Measurements from ENCODE around the gene SYTL3.

SYTL3 gene

GRCh38 chr6:158755636-158756035 is 105.8 kb downstream of the SYTL3 start:
- no peak overlapping the region for H3K4me3 ChIP-seq (ENCODE audit: control insufficient read depth, low read depth, low read length)
- DNase-seq (ENCODE audit: low read depth), result no peak
- TF ChIP-seq CTCF (conservative IDR thresholded peaks at IDR 0.05; ENCODE audit: control insufficient read depth, insufficient read depth, low read depth, low read length), result no peak

- no peak for DNase-seq (ENCODE audit: low read depth)
- no peak overlapping the region for H3K4me3 ChIP-seq (ENCODE audit: control insufficient read depth, low read depth, low read length)
- no peak for TF ChIP-seq CTCF (conservative IDR thresholded peaks at IDR 0.05; ENCODE audit: control insufficient read depth, insufficient read depth, low read depth, low read length)
These were observed 106.3 kb downstream of the SYTL3 start for GRCh38 chr6:158756126-158756525.

- no peak for DNase-seq (ENCODE audit: low read depth)
- no peak for TF ChIP-seq CTCF (conservative IDR thresholded peaks at IDR 0.05; ENCODE audit: control insufficient read depth, insufficient read depth, low read depth, low read length)
- no peak overlapping the region for H3K4me3 ChIP-seq (ENCODE audit: control insufficient read depth, low read depth, low read length)
These were observed 107.3 kb downstream of the SYTL3 start for GRCh38 chr6:158756977-158757752.

- DNase-seq (ENCODE audit: low read depth), result no peak
- TF ChIP-seq CTCF (conservative IDR thresholded peaks at IDR 0.05; ENCODE audit: control insufficient read depth, insufficient read depth, low read depth, low read length), result no peak
- no peak overlapping the region for H3K4me3 ChIP-seq (ENCODE audit: control insufficient read depth, low read depth, low read length)
These were observed 107.9 kb downstream of the SYTL3 start for GRCh38 chr6:158757753-158758090.

- TF ChIP-seq CTCF (conservative IDR thresholded peaks at IDR 0.05; ENCODE audit: control insufficient read depth, insufficient read depth, low read depth, low read length), result no peak
- DNase-seq (ENCODE audit: low read depth), result no peak
- no peak overlapping the region for H3K4me3 ChIP-seq (ENCODE audit: control insufficient read depth, low read depth, low read length)
These were observed 108.6 kb downstream of the SYTL3 start for GRCh38 chr6:158758451-158758860.

GRCh38 chr6:158758941-158759479 is 109.2 kb downstream of the SYTL3 start:
- no peak overlapping the region for H3K4me3 ChIP-seq (ENCODE audit: control insufficient read depth, low read depth, low read length)
- TF ChIP-seq CTCF (conservative IDR thresholded peaks at IDR 0.05; ENCODE audit: control insufficient read depth, insufficient read depth, low read depth, low read length), result no peak
- DNase-seq (ENCODE audit: low read depth), result no peak

All from fibroblast of mammary gland (primary cell).